WI38 (cell line): Measurements from ENCODE around the gene STK25.
A peak's percentile ranks its signal among the peaks of the same experiment; 100 is the strongest.

Source experiments
- H3K4me3 ChIP-seq: 2 replicates; pipeline ENCODE4 v1.5.1; 2011; ENCODE audit warnings: low read depth, mild to moderate bottlenecking, control low read depth, low read length
- CTCF ChIP-seq: IDR thresholded peaks from 2 replicates; pipeline ENCODE4 v1.5.1; 2012; ENCODE audit warnings: low read depth, mild to moderate bottlenecking, control low read depth, low read length

STK25 gene

GRCh38 chr2:241545523-241546473 is 37.4 kb upstream of the STK25 start:
- TF ChIP-seq CTCF: no peak
- peak overlapping the region; percentile 36 for H3K4me3 ChIP-seq

- peak overlapping the region; percentile 36 for H3K4me3 ChIP-seq
- no peak for TF ChIP-seq CTCF
Observed at GRCh38 chr2:241545106-241545505, 36.7 kb upstream of the STK25 start.

- no peak for TF ChIP-seq CTCF
Observed at GRCh38 chr2:241542278-241542605, 33.9 kb upstream of the STK25 start.

GRCh38 chr2:241541564-241542277 is 33.3 kb upstream of the STK25 start:
- TF ChIP-seq CTCF: no peak
- peak overlapping the region; percentile 10; the same call in 1 of the 2 replicates for H3K4me3 ChIP-seq

More at GRCh38 chr2:241542278-241542605, 33.9 kb upstream of the STK25 start:
- H3K4me3 ChIP-seq: no peak overlapping the region

GRCh38 chr2:241540771-241541561 is 32.6 kb upstream of the STK25 start:
- no peak for TF ChIP-seq CTCF
- peak overlapping the region; percentile 10; the same call in 1 of the 2 replicates for H3K4me3 ChIP-seq

- no peak overlapping the region for H3K4me3 ChIP-seq
- no peak for TF ChIP-seq CTCF
Observed at GRCh38 chr2:241540401-241540770, 32.0 kb upstream of the STK25 start.
